Stomach smooth muscle (tissue), 2 donors: ENCODE data around the gene NRROS.

Experiments
- H3K27ac ChIP-seq: one replicate; pipeline ENCODE4 v1.7.0; 2013; ENCODE audit warnings: mild to moderate bottlenecking, low read length, inconsistent platforms
- H3K27me3 ChIP-seq, 2 donors: one replicate each; pipeline ENCODE4 v1.7.0; 2013; ENCODE audit warnings: low read length in 2 of 2; ENCODE audit not compliant: insufficient read depth in 2 of 2, control insufficient read depth in 1 of 2
- H3K36me3 ChIP-seq, 2 donors: one replicate each; pipeline ENCODE4 v1.7.0; 2013; ENCODE audit warnings: low read length in 2 of 2; ENCODE audit not compliant: control insufficient read depth in 2 of 2, insufficient read depth in 2 of 2
- H3K4me1 ChIP-seq: one replicate; pipeline ENCODE4 v1.7.0; 2013; ENCODE audit warnings: low read length; ENCODE audit not compliant: control insufficient read depth, insufficient read depth
- H3K4me3 ChIP-seq, 2 donors: one replicate each; pipeline ENCODE4 v1.7.0; 2013; ENCODE audit warnings: low read length in 2 of 2
- H3K9ac ChIP-seq, 2 donors: one replicate each; pipeline ENCODE4 v1.7.0; 2013; ENCODE audit warnings: low read length in 2 of 2, mild to moderate bottlenecking in 1 of 2
- H3K9me3 ChIP-seq, 2 donors: one replicate each; pipeline ENCODE4 v1.7.0; 2013; ENCODE audit warnings: low read length in 2 of 2; ENCODE audit not compliant: control insufficient read depth in 2 of 2
- donor health status: healthy.
- donor health status: Pancreatic carcinoma.

Gene NRROS

GRCh38 chr3:196645897-196646665, 6.6 kb downstream of the NRROS start:
- Histone ChIP-seq H3K27me3 (no peaks in the 10 kb centered on the region), H3K36me3 (no peaks in the 10 kb centered on the region), H3K9me3 (no peaks in the 10 kb centered on the region), H3K4me1 (peaks cover 3% of the 10 kb centered on the region), H3K9ac (no peak overlapping the region), H3K27ac (no peak overlapping the region), H3K4me3 (no peak overlapping the region)

GRCh38 chr3:196646666-196647216, 7.2 kb downstream of the NRROS start:
- Histone ChIP-seq H3K27ac (no peak overlapping the region), H3K9me3 (no peaks in the 10 kb centered on the region), H3K9ac (no peak overlapping the region), H3K36me3 (no peaks in the 10 kb centered on the region), H3K4me1 (peaks cover 3% of the 10 kb centered on the region), H3K27me3 (no peaks in the 10 kb centered on the region), H3K4me3 (no peak overlapping the region)

DNA sequence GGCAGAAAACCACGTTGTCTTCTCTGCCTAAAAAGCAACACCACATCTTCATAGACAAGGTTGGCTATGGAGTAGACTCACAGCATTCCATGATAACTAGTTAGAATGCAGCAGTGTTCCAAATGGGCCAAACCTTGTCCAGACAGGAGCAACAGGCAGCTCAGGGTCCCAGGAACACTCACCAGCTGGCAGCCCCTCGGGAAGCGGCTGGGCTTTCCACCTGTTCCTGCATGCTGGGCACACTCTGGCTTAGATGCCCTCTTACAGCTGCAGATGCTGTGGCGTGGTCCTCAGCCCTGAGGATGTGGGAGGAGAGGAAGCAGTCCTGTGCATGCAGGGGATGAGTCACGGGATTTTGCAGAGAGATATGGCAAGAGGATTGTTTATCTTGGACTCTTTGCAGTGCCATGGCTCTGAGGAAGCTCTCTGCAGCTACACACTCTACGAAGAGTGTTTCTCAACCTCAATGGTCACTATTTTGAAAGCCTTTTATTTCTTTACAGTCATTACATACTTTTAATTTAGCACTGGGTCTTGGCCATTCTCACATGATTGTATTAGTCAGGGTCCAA, 11.3 kb downstream of the NRROS start:
- peaks cover 0 to 2% of the 10 kb centered on the region in 2 donors for H3K36me3 ChIP-seq
- peaks cover 3% of the 10 kb centered on the region for H3K4me1 ChIP-seq
- no peak overlapping the region for H3K4me3 ChIP-seq
- H3K27ac ChIP-seq, result no peak overlapping the region
- no peaks in the 10 kb centered on the region for H3K9me3 ChIP-seq
- H3K27me3 ChIP-seq, result no peaks in the 10 kb centered on the region
- no peak overlapping the region for H3K9ac ChIP-seq

GRCh38 chr3:196651819-196652218, 12.3 kb downstream of the NRROS start:
- H3K27ac ChIP-seq, result no peak overlapping the region
- peaks cover 3% of the 10 kb centered on the region for H3K4me1 ChIP-seq
- H3K9ac ChIP-seq, result no peak overlapping the region
- no peaks in the 10 kb centered on the region for H3K27me3 ChIP-seq
- no peak overlapping the region for H3K4me3 ChIP-seq
- no peaks in the 10 kb centered on the region for H3K9me3 ChIP-seq
- peaks cover 0 to 2% of the 10 kb centered on the region in 2 donors for H3K36me3 ChIP-seq

DNA sequence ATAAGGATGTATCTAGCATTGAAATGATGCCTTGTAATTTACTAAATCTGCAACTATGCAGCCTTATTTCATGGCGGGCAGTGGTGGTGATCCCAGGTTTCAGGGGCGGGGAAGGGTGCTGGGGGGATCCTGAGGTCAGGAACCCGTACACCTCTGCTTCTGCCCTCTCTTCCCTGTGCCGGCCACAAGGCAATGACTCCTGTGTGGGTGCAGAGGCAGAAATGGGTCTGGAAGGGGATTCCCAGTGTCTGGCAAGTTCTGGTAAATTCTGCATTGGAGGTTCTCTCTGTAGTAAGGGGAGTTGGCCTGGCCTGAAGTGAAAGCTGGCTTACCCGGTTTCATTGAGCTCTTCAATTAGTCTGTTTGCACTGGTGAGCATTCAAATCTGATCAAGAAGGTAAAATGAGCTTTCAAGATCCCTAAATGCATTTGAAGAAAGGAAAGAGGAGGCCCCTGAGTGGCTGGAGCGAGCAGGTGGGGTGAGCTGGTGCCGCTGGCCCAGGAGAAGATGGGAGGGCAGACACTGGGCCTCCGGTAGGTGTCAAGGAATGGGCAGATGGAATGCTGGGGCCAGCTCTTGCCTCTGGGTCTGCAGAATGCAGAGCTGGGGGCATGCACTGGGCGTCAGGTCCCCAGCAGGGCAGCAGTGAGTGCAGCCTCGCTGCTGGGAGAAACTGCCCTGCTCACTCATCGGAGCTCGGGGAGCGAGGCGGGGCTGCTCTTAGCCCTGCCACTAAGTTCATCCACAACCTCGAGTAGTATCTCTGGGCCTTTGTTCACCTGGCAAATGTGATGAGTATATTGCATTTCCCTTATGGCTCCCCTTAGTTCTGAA, 13.7 kb downstream of the NRROS start:
- H3K4me1 ChIP-seq, result peaks cover 3% of the 10 kb centered on the region
- H3K4me3 ChIP-seq, result no peak overlapping the region
- H3K9ac ChIP-seq, result no peak overlapping the region
- no peaks in the 10 kb centered on the region for H3K9me3 ChIP-seq
- H3K27me3 ChIP-seq, result no peaks in the 10 kb centered on the region
- H3K36me3 ChIP-seq, result peaks cover 0 to 2% of the 10 kb centered on the region in 2 donors
- no peak overlapping the region for H3K27ac ChIP-seq

- Histone ChIP-seq H3K36me3 (peaks cover 0 to 2% of the 10 kb centered on the region in 2 donors), H3K4me1 (peaks cover 3% of the 10 kb centered on the region), H3K9me3 (no peaks in the 10 kb centered on the region), H3K4me3 (no peak overlapping the region), H3K27ac (no peak overlapping the region), H3K9ac (no peak overlapping the region), H3K27me3 (no peaks in the 10 kb centered on the region)
Observed at GRCh38 chr3:196654006-196654734, 14.7 kb downstream of the NRROS start.

DNA sequence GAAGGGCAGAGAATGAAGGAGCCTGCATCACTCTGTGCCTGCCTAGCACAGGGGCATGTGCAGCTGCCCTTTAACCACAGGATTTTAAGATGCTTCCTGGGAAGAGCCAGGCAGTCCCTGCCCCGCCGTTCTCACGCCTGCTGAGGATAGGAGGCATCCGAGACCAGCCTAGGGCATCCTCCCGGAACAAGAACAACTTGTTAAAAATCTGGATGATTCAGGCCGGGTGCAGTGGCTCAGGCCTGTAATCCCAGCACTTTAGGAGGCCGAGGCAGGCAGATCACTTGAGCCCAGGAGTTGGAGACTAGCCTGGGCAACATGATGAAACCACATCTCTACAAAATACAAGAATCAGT, 15.2 kb downstream of the NRROS start:
- Histone ChIP-seq H3K4me1 (peaks cover 3% of the 10 kb centered on the region), H3K27me3 (no peaks in the 10 kb centered on the region), H3K27ac (no peak overlapping the region), H3K9me3 (no peaks in the 10 kb centered on the region), H3K36me3 (peaks cover 0 to 2% of the 10 kb centered on the region in 2 donors), H3K4me3 (no peak overlapping the region), H3K9ac (no peak overlapping the region)

- H3K9ac ChIP-seq, result no peak overlapping the region
- H3K27ac ChIP-seq, result no peak overlapping the region
- H3K4me3 ChIP-seq, result no peak overlapping the region
- peaks cover 0 to 2% of the 10 kb centered on the region in 2 donors for H3K36me3 ChIP-seq
- H3K4me1 ChIP-seq, result peaks cover 3% of the 10 kb centered on the region
- H3K9me3 ChIP-seq, result no peaks in the 10 kb centered on the region
- no peaks in the 10 kb centered on the region for H3K27me3 ChIP-seq
Observed at GRCh38 chr3:196655496-196655895, 16.0 kb downstream of the NRROS start.

GRCh38 chr3:196656213-196656612, 16.7 kb downstream of the NRROS start:
- Histone ChIP-seq H3K9ac (no peak overlapping the region), H3K27me3 (no peaks in the 10 kb centered on the region), H3K4me1 (no peaks in the 10 kb centered on the region), H3K27ac (no peak overlapping the region), H3K4me3 (no peak overlapping the region), H3K9me3 (no peaks in the 10 kb centered on the region), H3K36me3 (peaks cover 0 to 2% of the 10 kb centered on the region in 2 donors)

GRCh38 chr3:196659901-196660351, 20.4 kb downstream of the NRROS start:
- Histone ChIP-seq H3K36me3 (no peaks in the 10 kb centered on the region), H3K4me3 (no peak overlapping the region), H3K27me3 (no peaks in the 10 kb centered on the region), H3K9ac (no peak overlapping the region), H3K27ac (no peak overlapping the region), H3K4me1 (no peaks in the 10 kb centered on the region), H3K9me3 (no peaks in the 10 kb centered on the region)
